OCI-LY7 (cell line): ENCODE results near the gene ANKDD1A. TPM values are rescaled to one million over a fixed set of nuclear protein-coding genes. Genes with fewer than 3 reads are reported as not detected.

Experiments
- BruUV-seq: library from RNA; stranded (reverse); fragments of 400-500 nt; replicated peaks from 2 replicates; lab custom pipeline; 2021; lab: Mats Ljungman, UMichigan
- CTCF ChIA-PET: fragments of 300-600 bp; sonication (Branson Sonifier 250); formaldehyde crosslinking; loops from one replicate; lab custom pipeline; 2022; ENCODE audit warnings: antibody characterized with exemption; ENCODE audit not compliant: unreplicated experiment; lab: Charles Lee
- POLR2A ChIA-PET: fragments of 300-600 bp; sonication (Branson Sonifier 250); formaldehyde crosslinking; loops from one replicate; lab custom pipeline; 2022; ENCODE audit warnings: antibody characterized with exemption; lab: Charles Lee
- DNase-seq: peaks from one replicate; pipeline ENCODE4 v3.0.0-alpha.2; 2015; ENCODE audit warnings: low spot score
- H2AFZ ChIP-seq: fragments of 200-600 bp; sonication (generic), shearing (Covaris generic); 2 replicates; pipeline ENCODE4 v1.6.1; 2014; ENCODE audit warnings: mild to moderate bottlenecking, antibody characterized with exemption, low read length, moderate library complexity
- H3K27ac ChIP-seq: fragments of 200-600 bp; sonication (generic); 2 replicates; pipeline ENCODE4 v1.5.1; 2014; ENCODE audit warnings: mixed run types, low read depth, mild to moderate bottlenecking, moderate library complexity, low read length, inconsistent platforms; ENCODE audit not compliant: poor library complexity, severe bottlenecking
- H3K36me3 ChIP-seq: fragments of 200-600 bp; sonication (generic); 2 replicates; pipeline ENCODE4 v1.6.1; 2014; ENCODE audit warnings: mild to moderate bottlenecking, antibody characterized with exemption, low read length, moderate library complexity, mixed read lengths; ENCODE audit not compliant: insufficient read depth
- H3K4me1 ChIP-seq: fragments of 200-600 bp; sonication (generic); 2 replicates; pipeline ENCODE4 v1.5.1; 2014; ENCODE audit warnings: mild to moderate bottlenecking, low read length; ENCODE audit not compliant: insufficient read depth, poor library complexity, severe bottlenecking
- H3K4me2 ChIP-seq: fragments of 200-600 bp; sonication (generic); 2 replicates; pipeline ENCODE4 v1.6.1; 2014; ENCODE audit warnings: mild to moderate bottlenecking, low read length
- H3K4me3 ChIP-seq: fragments of 200-600 bp; sonication (generic); 2 replicates; pipeline ENCODE4 v1.5.1; 2014; ENCODE audit warnings: mild to moderate bottlenecking, low read depth, low read length; ENCODE audit not compliant: poor library complexity, severe bottlenecking
- H3K79me2 ChIP-seq: fragments of 200-600 bp; sonication (generic); 2 replicates; pipeline ENCODE4 v1.6.1; 2016; ENCODE audit warnings: low read depth, mild to moderate bottlenecking, low read length, moderate library complexity, mixed read lengths; ENCODE audit not compliant: insufficient read depth
- H3K9me2 ChIP-seq: fragments of 200-600 bp; sonication (generic); 2 replicates; pipeline ENCODE4 v1.6.1; 2016; ENCODE audit warnings: mild to moderate bottlenecking, low read length, mixed read lengths; ENCODE audit not compliant: insufficient read depth
- H3K9me3 ChIP-seq: fragments of 200-600 bp; sonication (generic); 2 replicates; pipeline ENCODE4 v1.6.1; 2014; ENCODE audit warnings: mild to moderate bottlenecking, mixed run types, low read length, mixed read lengths
- H4K20me1 ChIP-seq: fragments of 200-600 bp; sonication (generic); 2 replicates; pipeline ENCODE4 v1.6.1; 2014; ENCODE audit warnings: mild to moderate bottlenecking, antibody characterized with exemption, low read length, moderate library complexity, mixed read lengths; ENCODE audit not compliant: insufficient read depth
- CTCF ChIP-seq: fragments of 200-600 bp; sonication (generic); conservative IDR thresholded peaks from 2 replicates; pipeline ENCODE4 v1.5.1; 2014; ENCODE audit warnings: mild to moderate bottlenecking, antibody characterized with exemption, low read length, moderate library complexity, mixed read lengths
- EZH2phosphoT487 ChIP-seq: fragments of 200-600 bp; sonication (generic); IDR thresholded peaks from 2 replicates; pipeline ENCODE4 v1.6.1; 2018; ENCODE audit warnings: low read depth, borderline replicate concordance, mild to moderate bottlenecking, mixed run types, antibody characterized with exemption, low read length, moderate library complexity, mixed read lengths
- intact Hi-C: fragments of 100-400 bp; cut with micrococcal nuclease; formaldehyde crosslinking; loops from one replicate; pipeline ENCODE4 v1.10.0; 2022; ENCODE audit not compliant: unreplicated experiment
- total RNA-seq, 2 experiments: library from RNA; depleted of rRNA in 1 of 2; stranded (reverse); fragments of >200 nt in 1 of 2; shearing (Covaris generic) in 1 of 2; gene quantifications; 2 replicates each; pipeline ENCODE4 v1.2.3, GENCODE V29; 2014 to 2022

ANKDD1A gene
- total RNA-seq, 2 experiments from 2014 or later: 2.1 to 5.1 TPM

- no TSS peak for BruUV-seq
- H3K4me2 ChIP-seq: peak overlapping the region; percentile 66
- no peaks in the 10 kb centered on the region for H4K20me1 ChIP-seq
- H3K36me3 ChIP-seq: no peaks in the 10 kb centered on the region
- peak; percentile 69 for DNase-seq
- ChIA-PET CTCF (interaction anchor here (0.6 to 1.7 kb wide), 2 partner anchors 11 to 277 kb away, joined by 3 to 5 read pairs; no protein-coding TSS in a partner anchor), POLR2A (interaction anchor here (0.6 to 0.8 kb wide), 3 partner anchors 23 to 461 kb away, joined by 3 to 5 read pairs (median 4); no protein-coding TSS in a partner anchor)
- peak overlapping the region; percentile 41 for H3K4me3 ChIP-seq
- peaks cover 10% of the 10 kb centered on the region for H3K4me1 ChIP-seq
- H3K9me3 ChIP-seq: peaks cover 11% of the 10 kb centered on the region; the same call in 1 of the 2 replicates
- intact Hi-C loops: loop anchor here (2.0 kb wide), 1 partner anchor 174 kb away; no protein-coding TSS in a partner anchor
- H3K9me2 ChIP-seq: no peaks in the 10 kb centered on the region
- TF ChIP-seq EZH2phosphoT487 (no peak), CTCF (peak; percentile 85)
- no peak overlapping the region for H3K27ac ChIP-seq
- peak overlapping the region; percentile 94; the same call in 1 of the 2 replicates for H2AFZ ChIP-seq
- no peaks in the 10 kb centered on the region for H3K79me2 ChIP-seq
Measured at GRCh38 chr15:64905119-64905831, 6.4 kb upstream of the ANKDD1A start.

GRCh38 chr15:64905941-64906340 is 5.8 kb upstream of the ANKDD1A start:
- Histone ChIP-seq H3K4me3 (no peak overlapping the region), H2AFZ (no peak overlapping the region), H3K4me2 (no peak overlapping the region), H3K27ac (no peak overlapping the region), H3K9me2 (no peaks in the 10 kb centered on the region), H3K36me3 (no peaks in the 10 kb centered on the region), H3K4me1 (peaks cover 10% of the 10 kb centered on the region), H3K79me2 (no peaks in the 10 kb centered on the region), H3K9me3 (peaks cover 7% of the 10 kb centered on the region; the same call in 1 of the 2 replicates), H4K20me1 (no peaks in the 10 kb centered on the region)
- no peak for DNase-seq
- POLR2A ChIA-PET: interaction anchor here (0.6 kb wide), 2 partner anchors 43 to 462 kb away, joined by 3 to 5 read pairs; no protein-coding TSS in a partner anchor
- intact Hi-C loops: loop anchor here (2.0 kb wide), 1 partner anchor 175 kb away; no protein-coding TSS in a partner anchor
- BruUV-seq: no TSS peak
- CTCF ChIA-PET: interaction anchor here (0.6 kb wide), 1 partner anchor 277 kb away, joined by 3 read pairs; no protein-coding TSS in a partner anchor
- no peak for TF ChIP-seq CTCF
- TF ChIP-seq EZH2phosphoT487: no peak
